Fibroblast of villous mesenchyme (primary cell): ENCODE measurements around the gene RTL10. TPM values are rescaled to one million over a fixed set of nuclear protein-coding genes. Genes with fewer than 3 reads are reported as not detected.

ENCODE experiments used
- DNase-seq: peaks from one replicate; pipeline ENCODE4 v3.0.0-alpha.2; 2010; ENCODE audit warnings: low read depth
- H3K4me3 ChIP-seq: 2 replicates; pipeline ENCODE4 v1.5.1; 2011; ENCODE audit warnings: low read depth, mild to moderate bottlenecking, low read length
- CTCF ChIP-seq: IDR thresholded peaks from 2 replicates; pipeline ENCODE4 v1.5.1; 2012; ENCODE audit warnings: low read depth, mild to moderate bottlenecking, low read length; ENCODE audit not compliant: insufficient read depth
- total RNA-seq: library from RNA; depleted of rRNA; stranded (reverse); fragments of >200 nt; gene quantifications from 2 replicates; pipeline ENCODE4 v1.2.3, GENCODE V29; 2012

RTL10 gene
- total RNA-seq, 1 donor = 15.1 TPM

- no peak for TF ChIP-seq CTCF
- DNase-seq = no peak
- H3K4me3 ChIP-seq = no peak overlapping the region
Observed at GRCh38 chr22:19851291-19852176, 3.1 kb downstream of the RTL10 start.

GRCh38 chr22:19850763-19851109 lies 3.9 kb downstream of the RTL10 start:
- H3K4me3 ChIP-seq = no peak overlapping the region
- no peak for DNase-seq
- no peak for TF ChIP-seq CTCF

- no peak for DNase-seq
- no peak overlapping the region for H3K4me3 ChIP-seq
- TF ChIP-seq CTCF = no peak
Observed at GRCh38 chr22:19849835-19850762, 4.6 kb downstream of the RTL10 start.

GRCh38 chr22:19848298-19849224 lies 6.1 kb downstream of the RTL10 start:
- no peak for DNase-seq

GRCh38 chr22:19847345-19847632 lies 7.4 kb downstream of the RTL10 start:
- TF ChIP-seq CTCF = no peak
- no peak overlapping the region for H3K4me3 ChIP-seq
- no peak for DNase-seq

More at GRCh38 chr22:19848298-19849224, 6.1 kb downstream of the RTL10 start:
- TF ChIP-seq CTCF = no peak
- no peak overlapping the region for H3K4me3 ChIP-seq

- no peak for DNase-seq
- H3K4me3 ChIP-seq = no peak overlapping the region
- TF ChIP-seq CTCF = no peak
Observed at GRCh38 chr22:19846620-19847344, 7.9 kb downstream of the RTL10 start.
